Mucosa of descending colon (tissue), 3 donors: ENCODE measurements around the gene HS3ST3A1. TPM values are rescaled to one million over a fixed set of nuclear protein-coding genes. Genes with fewer than 3 reads are reported as not detected.

ENCODE experiments used
- ATAC-seq: fragments of 200-7000 bp; cut with Tn5 transposase; one replicate; pipeline ENCODE4 v1.9.1; 2020; ENCODE audit warnings: mild to moderate bottlenecking, moderate library complexity
- DNase-seq, 3 donors: peaks; one replicate each; pipeline ENCODE4 v3.0.0-alpha.2; 2020
- H3K36me3 ChIP-seq: fragments of 200-600 bp; one replicate; pipeline ENCODE4 v1.8.0; 2021; ENCODE audit warnings: low read depth, mild to moderate bottlenecking
- H3K4me1 ChIP-seq: fragments of 200-600 bp; one replicate; pipeline ENCODE4 v1.8.0; 2021; ENCODE audit warnings: low read depth, mild to moderate bottlenecking
- H3K4me3 ChIP-seq: fragments of 200-600 bp; one replicate; pipeline ENCODE4 v1.8.0; 2021; ENCODE audit warnings: mild to moderate bottlenecking
- H3K9me3 ChIP-seq: fragments of 200-600 bp; one replicate; pipeline ENCODE4 v1.8.0; 2021; ENCODE audit warnings: mild to moderate bottlenecking
- intact Hi-C, 2 donors: fragments of 100-400 bp; cut with DNase I in 1 of 2; cut with micrococcal nuclease in 1 of 2; formaldehyde crosslinking; loops; one replicate each; pipeline versions ENCODE4 v1.11.0 to v1.11.1; 2022; cut with DNase I, micrococcal nuclease
- total RNA-seq, 3 donors: library from RNA; stranded (reverse); fragmentation: NEBNext Ultra II Directional in 2 of 3; extraction: Animal tissue kit (Norgen Biotek cat#: 25700) in 2 of 3; gene quantifications; one replicate each; pipeline versions ENCODE4 v1.2.1 to v1.2.4, GENCODE V29; 2021 to 2023
- TF ChIP-seq, protein P1 (sequence below): fragments of 200-600 bp; IDR thresholded peaks from one replicate; pipeline ENCODE4 v1.8.0; 2022; ENCODE audit warnings: antibody characterized with exemption, mild to moderate bottlenecking
- donor health status: DM: no; HTN: no; CAD: no; lungs with moderate emphysema.
- donor health status: DM: no; HTN: no; CAD: no.
- donor health status: DM: no; HTN: yes; CAD: no.

HS3ST3A1 gene
- total RNA-seq, 3 donors from 2014 or later, result 0.65 to 1.2 TPM; not detected in 1

DNA sequence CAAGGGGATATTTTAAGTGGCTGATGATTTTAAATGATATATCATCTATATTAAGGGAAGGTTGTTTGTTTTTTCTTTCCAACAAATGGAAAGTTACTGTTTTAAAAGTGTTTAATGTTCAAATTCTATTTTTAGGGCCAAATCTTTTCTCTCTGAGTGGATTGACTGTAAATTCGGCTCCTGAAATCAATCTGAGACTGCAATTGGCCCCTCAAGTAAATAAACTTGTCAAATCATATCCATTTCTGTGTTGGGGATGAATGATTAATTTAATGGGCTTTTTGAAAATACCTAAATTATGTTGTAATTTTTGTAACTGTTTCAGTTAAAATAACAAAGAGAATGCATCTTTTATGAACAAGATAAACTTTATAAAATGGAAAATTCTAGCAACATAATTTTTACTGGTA, 2.6 kb downstream of the HS3ST3A1 start:
- ATAC-seq, result no peak
- intact Hi-C loops, result loop anchor here (5.0 to 10.0 kb wide), 2 partner anchors 703 to 1326 kb away; partner anchors contain the start of gene HS3ST3B1 (in 2 of the 2)

DNA sequence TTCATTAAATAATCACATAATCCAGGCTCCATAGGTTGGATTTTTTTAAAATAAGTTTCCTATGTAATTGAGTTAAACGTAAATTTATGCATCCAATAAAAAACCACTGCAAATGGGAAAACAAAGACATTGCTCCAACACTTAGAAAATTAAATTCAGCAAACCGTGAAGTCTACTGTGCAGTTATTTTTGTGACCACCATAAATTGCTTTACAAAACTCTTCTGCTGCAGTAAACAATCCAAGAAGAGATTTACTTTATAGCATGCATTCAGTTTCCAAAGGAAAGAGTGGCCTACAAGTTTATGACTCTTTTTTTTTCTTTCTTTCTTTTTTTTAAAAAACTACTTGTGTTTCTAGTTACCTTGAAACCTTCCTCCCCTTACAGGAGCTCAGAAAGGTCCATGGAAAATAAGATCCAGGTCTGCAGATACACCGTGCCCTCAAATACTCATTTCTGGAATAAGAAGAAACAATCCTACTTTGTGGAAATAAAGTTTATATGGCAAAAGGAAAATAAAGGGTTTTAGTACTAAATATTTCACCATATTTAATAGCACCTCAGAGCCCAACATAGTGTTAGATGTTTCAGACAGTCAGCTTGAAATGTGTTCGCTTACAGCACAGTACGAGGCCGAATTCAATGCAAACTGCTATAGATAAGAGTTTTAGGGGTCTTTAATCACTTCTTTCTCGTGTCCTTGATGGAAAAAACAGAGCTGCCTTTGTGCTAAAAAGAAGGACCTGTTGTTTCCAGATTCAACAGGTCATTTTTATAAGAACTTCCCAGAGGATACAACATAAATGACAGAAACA, 3.2 kb downstream of the HS3ST3A1 start:
- intact Hi-C loops, result loop anchor here (5.0 to 10.0 kb wide), 2 partner anchors 704 to 1326 kb away; partner anchors contain the start of gene HS3ST3B1 (in 2 of the 2)
- H3K9me3 ChIP-seq, result no peaks in the 10 kb centered on the region
- DNase-seq (no peak), ATAC-seq (no peak)
- TF ChIP-seq, protein P1, sequence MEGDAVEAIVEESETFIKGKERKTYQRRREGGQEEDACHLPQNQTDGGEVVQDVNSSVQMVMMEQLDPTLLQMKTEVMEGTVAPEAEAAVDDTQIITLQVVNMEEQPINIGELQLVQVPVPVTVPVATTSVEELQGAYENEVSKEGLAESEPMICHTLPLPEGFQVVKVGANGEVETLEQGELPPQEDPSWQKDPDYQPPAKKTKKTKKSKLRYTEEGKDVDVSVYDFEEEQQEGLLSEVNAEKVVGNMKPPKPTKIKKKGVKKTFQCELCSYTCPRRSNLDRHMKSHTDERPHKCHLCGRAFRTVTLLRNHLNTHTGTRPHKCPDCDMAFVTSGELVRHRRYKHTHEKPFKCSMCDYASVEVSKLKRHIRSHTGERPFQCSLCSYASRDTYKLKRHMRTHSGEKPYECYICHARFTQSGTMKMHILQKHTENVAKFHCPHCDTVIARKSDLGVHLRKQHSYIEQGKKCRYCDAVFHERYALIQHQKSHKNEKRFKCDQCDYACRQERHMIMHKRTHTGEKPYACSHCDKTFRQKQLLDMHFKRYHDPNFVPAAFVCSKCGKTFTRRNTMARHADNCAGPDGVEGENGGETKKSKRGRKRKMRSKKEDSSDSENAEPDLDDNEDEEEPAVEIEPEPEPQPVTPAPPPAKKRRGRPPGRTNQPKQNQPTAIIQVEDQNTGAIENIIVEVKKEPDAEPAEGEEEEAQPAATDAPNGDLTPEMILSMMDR, result no peak
- H3K36me3 ChIP-seq, result no peaks in the 10 kb centered on the region
- peaks cover 3% of the 10 kb centered on the region for H3K4me1 ChIP-seq
- no peak overlapping the region for H3K4me3 ChIP-seq

More for the DNA sequence above, 2.6 kb downstream of the HS3ST3A1 start:
- H3K4me1 ChIP-seq, result peaks cover 3% of the 10 kb centered on the region
- no peak for DNase-seq
- no peaks in the 10 kb centered on the region for H3K36me3 ChIP-seq
- H3K9me3 ChIP-seq, result no peaks in the 10 kb centered on the region
- TF ChIP-seq, protein P1, result no peak
- no peak overlapping the region for H3K4me3 ChIP-seq

DNA sequence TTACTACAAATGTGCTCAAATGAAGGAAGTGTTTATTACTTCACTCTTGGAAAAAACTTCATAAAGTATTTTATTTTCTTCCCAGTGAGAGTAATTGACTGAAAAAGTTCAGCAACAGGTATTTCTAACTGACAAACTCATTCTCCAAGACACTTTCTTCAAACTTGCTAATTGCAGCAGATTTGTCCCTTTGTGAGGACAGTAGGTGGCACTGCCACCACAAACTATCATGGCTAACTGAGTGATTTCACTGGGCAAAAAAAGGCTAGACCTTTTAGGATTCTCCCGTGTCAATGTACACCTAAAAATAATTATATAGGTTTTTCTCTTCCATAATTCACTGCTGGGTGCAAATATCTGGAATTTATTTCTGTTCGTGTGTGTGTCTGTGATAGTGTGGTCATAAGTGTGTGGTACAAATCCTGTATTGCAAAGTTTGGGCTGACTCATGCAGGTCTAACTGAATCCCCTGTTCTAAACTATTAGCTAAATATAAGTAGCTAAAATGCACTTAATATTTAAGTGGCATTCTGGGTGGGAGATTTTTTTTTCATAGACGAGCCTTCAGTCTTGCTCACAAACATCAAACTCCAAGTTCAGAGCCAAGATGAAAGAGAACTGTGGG, 3.9 kb downstream of the HS3ST3A1 start:
- Histone ChIP-seq H3K4me3 (no peak overlapping the region), H3K4me1 (peaks cover 3% of the 10 kb centered on the region), H3K36me3 (no peaks in the 10 kb centered on the region), H3K9me3 (no peaks in the 10 kb centered on the region)
- DNase-seq, result peak in 1 of 3 donors; percentile 56
- intact Hi-C loops, result loop anchor here (5.0 to 10.0 kb wide), 2 partner anchors 704 to 1327 kb away; partner anchors contain the start of gene HS3ST3B1 (in 2 of the 2)
- TF ChIP-seq, protein P1, result peak; percentile 10
- ATAC-seq, result no peak

DNA sequence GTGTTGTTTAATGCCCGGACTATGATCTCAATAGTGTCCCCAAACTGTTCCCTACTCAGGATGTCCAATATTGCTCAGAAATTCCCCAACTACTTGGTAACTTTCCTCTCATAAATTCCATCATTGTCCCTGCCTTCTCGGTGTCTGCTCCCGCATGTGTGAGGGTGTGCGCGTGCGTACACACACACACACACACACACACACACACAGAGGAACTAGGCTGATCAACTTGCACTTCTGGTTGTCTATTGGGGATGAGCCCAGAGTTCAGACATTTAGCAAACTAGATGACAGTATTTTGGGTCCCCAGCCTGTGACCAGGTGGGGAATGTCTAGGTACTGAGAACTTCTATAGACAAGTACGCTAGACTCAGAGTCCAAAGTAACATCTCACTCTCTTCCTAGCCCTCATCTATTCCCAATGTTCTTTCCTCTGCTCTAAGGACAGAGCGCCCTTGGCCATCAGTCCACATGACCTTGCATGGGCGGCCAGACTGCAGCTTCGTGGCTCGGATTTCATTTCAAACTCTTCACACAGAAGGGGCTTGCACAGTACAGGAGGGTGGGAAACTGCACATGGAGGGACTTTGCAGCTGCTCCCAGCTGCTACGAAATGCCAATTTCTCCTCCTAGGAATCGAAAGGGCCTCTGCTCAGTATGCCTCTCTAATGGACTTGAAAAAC, 5.3 kb downstream of the HS3ST3A1 start:
- ATAC-seq (no peak), DNase-seq (no peak)
- TF ChIP-seq, protein P1, result no peak
- no peaks in the 10 kb centered on the region for H3K9me3 ChIP-seq
- no peak overlapping the region for H3K4me3 ChIP-seq
- no peaks in the 10 kb centered on the region for H3K36me3 ChIP-seq
- H3K4me1 ChIP-seq, result no peaks in the 10 kb centered on the region
- intact Hi-C loops, result loop anchor here (5.0 to 10.0 kb wide), 2 partner anchors 706 to 1328 kb away; partner anchors contain the start of gene HS3ST3B1 (in 2 of the 2)

DNA sequence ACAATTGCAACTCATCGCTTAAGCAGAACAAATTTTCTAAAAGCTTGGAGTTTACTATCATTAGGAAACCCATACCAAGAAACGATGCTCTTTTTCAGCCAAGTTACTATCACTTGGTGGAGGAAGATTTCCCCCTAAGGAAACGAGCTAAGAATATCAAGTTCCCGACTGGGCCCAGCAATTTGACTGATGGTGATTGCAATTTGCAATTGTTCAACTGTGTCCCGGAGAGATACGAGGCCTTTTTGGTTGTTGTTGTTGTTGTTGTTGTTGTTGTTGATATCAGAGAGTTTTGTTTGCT, 6.2 kb downstream of the HS3ST3A1 start:
- no peak for ATAC-seq

More for the DNA sequence above, 6.2 kb downstream of the HS3ST3A1 start:
- TF ChIP-seq, protein P1, result no peak
- H3K4me1 ChIP-seq, result no peaks in the 10 kb centered on the region
- no peak overlapping the region for H3K4me3 ChIP-seq
- no peak for DNase-seq
- intact Hi-C loops, result loop anchor here (5.0 to 10.0 kb wide), 2 partner anchors 707 to 1329 kb away; partner anchors contain the start of gene HS3ST3B1 (in 2 of the 2)
- no peaks in the 10 kb centered on the region for H3K36me3 ChIP-seq
- no peaks in the 10 kb centered on the region for H3K9me3 ChIP-seq
